Body of pancreas (tissue), 4 donors: ENCODE data around the gene NBAS.

Experiments
- CTCF ChIP-seq, 7 experiments: fragments of 450-650 bp in 4 of 7; fragments of 200-600 bp in 3 of 7; sonication (generic) in 3 of 7; IDR thresholded peaks; one replicate each; pipeline ENCODE4 v1.5.1; 2016 to 2019; ENCODE audit warnings: antibody characterized with exemption in 7 of 7
- POLR2A ChIP-seq, 3 donors: fragments of 450-650 bp; IDR thresholded peaks; one replicate each; pipeline ENCODE4 v1.6.1; 2016; ENCODE audit warnings: antibody characterized with exemption in 3 of 3, mild to moderate bottlenecking in 2 of 3

GRCh38 chr2:15205562-15205961, 355.6 kb downstream of the NBAS start:
- TF ChIP-seq CTCF (IDR thresholded peaks at IDR 0.05) (no peak), POLR2A (IDR thresholded peaks at IDR 0.05) (no peak)
